Measurements from ENCODE around the gene EMC8. TPM values are rescaled to one million over a fixed set of nuclear protein-coding genes. Genes with fewer than 3 reads are reported as not detected.

Gene EMC8
- total RNA-seq, 3 donors from 2014 or later: 18.1 to 30.8 (median 30.7) TPM

- intact Hi-C loops (cut with DNase I; ENCODE audit: low total_unique reads): no loop called here
- DNase-seq (ENCODE audit: low spot score in 2 of 2): no peak
These were observed 25.1 kb upstream of the EMC8 start for GRCh38 chr16:85824161-85825135.

GRCh38 chr16:85823328-85823920 is 24.1 kb upstream of the EMC8 start:
- no peaks in the 10 kb centered on the region for H3K36me3 ChIP-seq
- no peak overlapping the region for H3K27ac ChIP-seq
- peaks cover 0 to 18% of the 10 kb centered on the region in 2 donors for H3K27me3 ChIP-seq
- TF ChIP-seq CTCF (IDR thresholded peaks at IDR 0.05): no peak
- no peak for TF ChIP-seq POLR2AphosphoS5 (IDR thresholded peaks at IDR 0.05)
- no peak for TF ChIP-seq POLR2A (IDR thresholded peaks at IDR 0.05)
- H3K4me3 ChIP-seq: no peak overlapping the region
- no peak for DNase-seq (ENCODE audit: low spot score in 2 of 2)
- intact Hi-C loops (cut with DNase I; ENCODE audit: low total_unique reads): no loop called here
- no peaks in the 10 kb centered on the region for H3K4me1 ChIP-seq
- no peaks in the 10 kb centered on the region for H3K9me3 ChIP-seq

More at GRCh38 chr16:85824161-85825135, 25.1 kb upstream of the EMC8 start:
- Histone ChIP-seq H3K4me3 (no peak overlapping the region), H3K27ac (no peak overlapping the region), H3K36me3 (no peaks in the 10 kb centered on the region), H3K9me3 (no peaks in the 10 kb centered on the region), H3K27me3 (peaks cover 0 to 20% of the 10 kb centered on the region in 2 donors), H3K4me1 (no peaks in the 10 kb centered on the region)
- TF ChIP-seq POLR2A (IDR thresholded peaks at IDR 0.05) (no peak), CTCF (IDR thresholded peaks at IDR 0.05) (no peak), POLR2AphosphoS5 (IDR thresholded peaks at IDR 0.05) (no peak)

DNA sequence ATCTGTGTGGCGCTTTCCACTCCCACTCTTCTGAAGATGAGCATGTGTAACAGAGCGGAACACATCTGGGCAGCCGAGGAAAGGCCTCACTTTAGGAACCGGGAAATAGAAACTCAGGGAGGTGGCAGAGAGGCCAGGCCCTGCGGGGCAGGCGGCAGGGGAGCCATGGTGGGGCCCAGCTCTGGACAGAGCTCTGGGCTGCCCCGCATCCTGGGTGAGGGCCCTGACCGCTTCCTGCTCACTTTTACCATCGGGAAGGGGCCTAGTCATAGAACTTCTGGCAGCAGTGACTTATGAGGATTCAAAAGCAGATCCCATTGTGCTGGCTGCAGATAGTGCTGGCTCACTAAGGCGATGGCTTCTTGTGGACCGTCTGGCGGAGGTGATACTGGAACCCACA is 22.8 kb upstream of the EMC8 start:
- intact Hi-C loops (cut with DNase I; ENCODE audit: low total_unique reads): no loop called here

DNA sequence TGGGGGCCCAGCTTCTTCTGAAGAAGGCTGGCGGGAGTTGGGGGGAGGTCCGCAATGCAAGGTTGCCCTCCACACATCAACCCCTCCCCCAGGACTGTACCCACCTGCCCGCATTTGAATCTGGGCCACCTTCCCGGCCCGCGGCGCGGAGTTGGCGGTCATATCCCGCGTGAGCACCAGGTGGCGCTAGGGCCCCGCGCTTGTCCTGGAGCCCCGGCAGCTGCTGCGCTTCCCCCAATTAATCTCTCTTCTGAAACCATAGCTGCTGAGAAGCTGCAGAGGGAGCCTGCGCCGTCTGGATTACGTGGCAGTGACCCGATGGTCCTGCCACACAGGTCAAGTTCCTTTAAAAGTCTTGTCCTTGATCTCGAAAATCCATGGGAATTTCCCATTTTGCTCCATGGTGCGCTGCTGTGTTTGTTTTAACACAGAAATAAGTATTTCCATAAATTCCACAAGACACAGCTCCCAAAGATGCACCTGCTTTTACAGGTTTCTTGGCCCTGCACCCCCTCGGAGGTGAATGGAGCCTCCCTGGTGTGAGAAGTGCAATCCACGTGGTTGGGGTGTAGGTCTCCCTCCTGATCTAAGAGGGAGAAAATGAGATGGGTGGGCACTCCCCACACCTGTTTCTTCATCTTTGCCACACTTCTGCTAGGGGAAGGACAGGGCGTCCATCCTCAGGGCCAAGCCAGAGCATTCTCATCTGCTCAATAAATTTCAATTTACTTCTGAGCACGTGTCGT is 22.2 kb upstream of the EMC8 start:
- Histone ChIP-seq H3K27me3 (peaks cover 0 to 21% of the 10 kb centered on the region in 2 donors), H3K27ac (no peak overlapping the region), H3K4me3 (no peak overlapping the region), H3K36me3 (no peaks in the 10 kb centered on the region), H3K4me1 (no peaks in the 10 kb centered on the region), H3K9me3 (no peaks in the 10 kb centered on the region)
- intact Hi-C loops (cut with DNase I; ENCODE audit: low total_unique reads): no loop called here
- DNase-seq (ENCODE audit: low spot score in 2 of 2): peak; percentile 44 to 69
- TF ChIP-seq POLR2AphosphoS5 (IDR thresholded peaks at IDR 0.05) (no peak), POLR2A (IDR thresholded peaks at IDR 0.05) (no peak), CTCF (IDR thresholded peaks at IDR 0.05) (peak; percentile 85 to 94 (median 92))

More for the DNA sequence above, 22.8 kb upstream of the EMC8 start:
- no peaks in the 10 kb centered on the region for H3K36me3 ChIP-seq
- TF ChIP-seq POLR2AphosphoS5 (IDR thresholded peaks at IDR 0.05) (no peak), POLR2A (IDR thresholded peaks at IDR 0.05) (no peak), CTCF (IDR thresholded peaks at IDR 0.05) (no peak)
- no peaks in the 10 kb centered on the region for H3K9me3 ChIP-seq
- no peak overlapping the region for H3K27ac ChIP-seq
- H3K27me3 ChIP-seq: peaks cover 0 to 21% of the 10 kb centered on the region in 2 donors
- H3K4me1 ChIP-seq: no peaks in the 10 kb centered on the region
- no peak for DNase-seq (ENCODE audit: low spot score in 2 of 2)
- no peak overlapping the region for H3K4me3 ChIP-seq

Data from breast epithelium (tissue), 4 donors.